WTC11 (cell line): Measurements from ENCODE around the gene BAZ2A. TPM values are rescaled to one million over a fixed set of nuclear protein-coding genes. Genes with fewer than 3 reads are reported as not detected.

Experiments used
- ATAC-seq: fragments of 200-7000 bp; cut with Tn5 transposase; 2 replicates; pipeline ENCODE4 v1.10.0; 2021; ENCODE audit warnings: mild to moderate bottlenecking, moderate library complexity
- CTCF ChIA-PET: fragments of 300-600 bp; sonication (Branson Sonifier 250); formaldehyde crosslinking; loops from one replicate; lab custom pipeline; 2021; ENCODE audit warnings: antibody characterized with exemption; lab: Charles Lee
- POLR2A ChIA-PET: fragments of 350-600 bp; sonication (Branson Sonifier 250); formaldehyde crosslinking; loops from one replicate; lab custom pipeline; 2021; ENCODE audit warnings: antibody characterized with exemption; lab: Charles Lee
- DNase-seq: peaks from one replicate; pipeline ENCODE4 v3.0.0; 2021; ENCODE audit warnings: low spot score
- H3K27ac Mint-ChIP-seq: 2 replicates; pipeline ENCODE4 v1.8.0; 2021; ENCODE audit warnings: mixed read lengths
- H3K27me3 Mint-ChIP-seq: 2 replicates; pipeline ENCODE4 v1.8.0; 2021; ENCODE audit warnings: low read depth, mild to moderate bottlenecking, moderate library complexity, mixed read lengths
- H3K36me3 Mint-ChIP-seq: 2 replicates; pipeline ENCODE4 v1.8.0; 2021; ENCODE audit warnings: mixed read lengths
- H3K4me1 Mint-ChIP-seq: 2 replicates; pipeline ENCODE4 v1.8.0; 2022; ENCODE audit warnings: mixed read lengths
- H3K4me3 Mint-ChIP-seq: 2 replicates; pipeline ENCODE4 v1.8.0; 2021; ENCODE audit warnings: mild to moderate bottlenecking, moderate library complexity, mixed read lengths
- H3K9me3 Mint-ChIP-seq: 2 replicates; pipeline ENCODE4 v1.8.0; 2021; ENCODE audit warnings: mixed read lengths
- AR ChIP-seq: fragments of 250-450 bp; sonication (Bioruptor Pico); IDR thresholded peaks from 2 replicates; pipeline ENCODE4 v1.9.0; 2021; ENCODE audit warnings: mild to moderate bottlenecking
- ARID4B ChIP-seq: sonication (generic); formaldehyde crosslinking; IDR thresholded peaks from 2 replicates; pipeline ENCODE4 v1.8.0; 2023; ENCODE audit warnings: missing genetic modification reagents, mild to moderate bottlenecking, borderline replicate concordance
- ATF6 ChIP-seq: sonication (generic); formaldehyde crosslinking; IDR thresholded peaks from 2 replicates; pipeline ENCODE4 v1.8.1; 2023; ENCODE audit warnings: mild to moderate bottlenecking, missing genetic modification reagents
- CBFB ChIP-seq: sonication (generic); formaldehyde crosslinking; IDR thresholded peaks from 2 replicates; pipeline ENCODE4 v1.8.1; 2022; ENCODE audit warnings: mild to moderate bottlenecking, low read depth, missing genetic modification reagents
- FOXJ3 ChIP-seq: sonication (generic); formaldehyde crosslinking; IDR thresholded peaks from 2 replicates; pipeline ENCODE4 v1.9.0; 2021; ENCODE audit warnings: missing genetic modification reagents, mild to moderate bottlenecking, borderline replicate concordance
- GRHL2 ChIP-seq: fragments of 250-450 bp; sonication (Bioruptor Pico); IDR thresholded peaks from 2 replicates; pipeline ENCODE4 v1.8.0; 2022; ENCODE audit warnings: mild to moderate bottlenecking, moderate library complexity; ENCODE audit not compliant: insufficient replicate concordance, severe bottlenecking
- HMGA2 ChIP-seq: fragments of 250-450 bp; sonication (Bioruptor Pico); IDR thresholded peaks from 2 replicates; pipeline ENCODE4 v1.4.0; 2021; ENCODE audit warnings: mild to moderate bottlenecking, moderate library complexity
- IRF1 ChIP-seq: sonication (generic); formaldehyde crosslinking; IDR thresholded peaks from 2 replicates; pipeline ENCODE4 v1.8.0; 2023; ENCODE audit warnings: missing genetic modification reagents
- JUN ChIP-seq: sonication (generic); formaldehyde crosslinking; IDR thresholded peaks from 2 replicates; pipeline ENCODE4 v1.8.0; 2023; ENCODE audit warnings: mild to moderate bottlenecking, missing genetic modification reagents
- MAX ChIP-seq: sonication (generic); formaldehyde crosslinking; IDR thresholded peaks from 2 replicates; pipeline ENCODE4 v1.8.0; 2022; ENCODE audit warnings: mild to moderate bottlenecking, missing genetic modification reagents
- MLX ChIP-seq: sonication (generic); formaldehyde crosslinking; IDR thresholded peaks from 2 replicates; pipeline ENCODE4 v1.8.1; 2023; ENCODE audit warnings: mild to moderate bottlenecking, missing genetic modification reagents, moderate library complexity
- NR1H2 ChIP-seq: sonication (generic); formaldehyde crosslinking; IDR thresholded peaks from 2 replicates; pipeline ENCODE4 v1.9.0; 2021; ENCODE audit warnings: mild to moderate bottlenecking, moderate library complexity, missing genetic modification reagents
- SP1 ChIP-seq: sonication (generic); formaldehyde crosslinking; conservative IDR thresholded peaks from 2 replicates; pipeline ENCODE4 v1.8.1; 2022; ENCODE audit warnings: missing genetic modification reagents
- STAT6 ChIP-seq: sonication (generic); formaldehyde crosslinking; conservative IDR thresholded peaks from 2 replicates; pipeline ENCODE4 v1.8.1; 2023; ENCODE audit warnings: mild to moderate bottlenecking, low read depth, missing genetic modification reagents, moderate library complexity
- TP53 ChIP-seq: sonication (generic); formaldehyde crosslinking; IDR thresholded peaks from 2 replicates; pipeline ENCODE4 v1.8.1; 2023; ENCODE audit warnings: mild to moderate bottlenecking, missing genetic modification reagents
- USF1 ChIP-seq: sonication (generic); formaldehyde crosslinking; IDR thresholded peaks from 2 replicates; pipeline ENCODE4 v1.8.0; 2022; ENCODE audit warnings: mild to moderate bottlenecking, missing genetic modification reagents
- ZNF232 ChIP-seq: sonication (generic); formaldehyde crosslinking; IDR thresholded peaks from 2 replicates; pipeline ENCODE4 v1.8.0; 2022; ENCODE audit warnings: mild to moderate bottlenecking, missing genetic modification reagents
- ZNF396 ChIP-seq: fragments of 250-450 bp; sonication (Bioruptor Pico); IDR thresholded peaks from 2 replicates; pipeline ENCODE4 v1.8.0; 2021; ENCODE audit warnings: mild to moderate bottlenecking, moderate library complexity, borderline replicate concordance
- total RNA-seq: library from RNA; stranded (reverse); gene quantifications from 3 replicates; pipeline ENCODE4 v1.2.3, GENCODE V29; 2021

The BAZ2A gene
- total RNA-seq, 1 experiment from 2014 or later: 114 TPM

GRCh38 chr12:56668197-56668457 lies 38.0 kb upstream of the BAZ2A start:
- no peaks in the 10 kb centered on the region for H3K9me3 Mint-ChIP-seq
- ATAC-seq: no peak
- TF ChIP-seq MAX (no peak), HMGA2 (CRISPR knock-in tag) (no peak), JUN (CRISPR knock-in tag) (no peak), FOXJ3 (no peak), ZNF396 (CRISPR knock-in tag) (no peak), USF1 (CRISPR knock-in tag) (no peak), ZNF232 (CRISPR knock-in tag) (no peak), TP53 (CRISPR knock-in tag) (no peak), ARID4B (CRISPR knock-in tag) (no peak), GRHL2 (CRISPR knock-in tag) (no peak), IRF1 (CRISPR knock-in tag) (no peak), AR (CRISPR knock-in tag) (no peak), CBFB (CRISPR knock-in tag) (no peak), STAT6 (CRISPR knock-in tag) (no peak), NR1H2 (no peak), ATF6 (CRISPR knock-in tag) (no peak), MLX (CRISPR knock-in tag) (no peak), SP1 (CRISPR knock-in tag) (no peak)
- TF ChIP-seq, all 79 proteins: peak for 0
- Mint-ChIP-seq H3K27ac (no peak overlapping the region), H3K4me1 (no peaks in the 10 kb centered on the region), H3K27me3 (no peaks in the 10 kb centered on the region), H3K36me3 (peaks cover 83% of the 10 kb centered on the region), H3K4me3 (no peak overlapping the region)
- POLR2A ChIA-PET: no interaction called here
- DNase-seq: no peak
- CTCF ChIA-PET: interaction anchor here (2.3 kb wide), 1 partner anchor 32 kb away, joined by 7 read pairs; no protein-coding TSS in a partner anchor
